Measurements from ENCODE around the gene AHCY.

Gene AHCY

DNA sequence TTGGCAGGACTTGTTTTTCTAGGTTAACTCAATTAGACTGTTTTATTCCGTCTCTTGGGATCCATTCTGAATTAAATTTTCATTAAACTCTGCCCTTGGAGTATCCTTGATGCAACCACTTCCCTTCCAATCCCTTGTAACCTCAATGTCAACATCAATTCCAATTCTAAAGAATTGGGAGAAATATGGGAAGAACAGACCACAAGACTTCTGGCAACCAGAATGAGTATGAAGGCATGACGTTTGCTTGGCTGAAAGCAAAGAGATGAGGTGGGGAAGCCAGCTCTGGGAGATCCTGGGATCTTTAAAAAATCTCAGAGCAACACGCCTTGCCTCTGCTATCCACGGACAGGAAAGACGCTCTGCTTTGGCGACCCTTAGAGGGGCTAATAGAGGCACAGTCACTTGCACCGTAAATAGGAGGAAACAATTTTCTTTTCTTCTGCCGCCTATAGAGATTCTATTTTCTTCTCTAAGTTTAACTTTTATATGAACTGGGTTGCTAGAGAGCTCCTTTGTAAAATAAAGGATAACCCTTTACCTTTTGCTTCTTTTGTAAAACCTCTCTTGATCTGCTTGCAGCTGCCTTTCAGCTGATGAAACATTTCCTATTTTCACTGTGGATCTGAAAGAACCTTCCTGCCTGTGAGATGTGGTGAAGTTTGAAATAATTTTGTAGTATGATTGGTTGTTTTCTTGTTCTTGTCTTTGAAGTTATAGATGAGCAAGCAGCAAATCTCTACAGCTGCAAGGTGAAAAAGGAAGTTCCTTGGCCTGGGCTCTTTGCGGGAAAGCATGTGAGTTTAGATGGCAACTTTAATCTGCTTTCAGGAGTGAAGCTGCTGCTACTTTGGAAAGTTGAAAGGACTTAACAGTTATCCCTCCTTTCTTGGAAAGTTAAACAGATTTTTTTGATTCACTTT lies 62.2 kb downstream of the AHCY start, which contains the start of gene ASIP:
Gene ASIP, plus strand, starts transcription at position 731 of the 923 bp plus-strand sequence. CDS start 18,952 bp downstream, outside the sequence.
- no peak for DNase-seq (ENCODE audit: low read depth)
- no peak within 1 kb of the TSS for H3K4me3 ChIP-seq (ENCODE audit: low read depth, low read length)
- TF ChIP-seq, protein P1, sequence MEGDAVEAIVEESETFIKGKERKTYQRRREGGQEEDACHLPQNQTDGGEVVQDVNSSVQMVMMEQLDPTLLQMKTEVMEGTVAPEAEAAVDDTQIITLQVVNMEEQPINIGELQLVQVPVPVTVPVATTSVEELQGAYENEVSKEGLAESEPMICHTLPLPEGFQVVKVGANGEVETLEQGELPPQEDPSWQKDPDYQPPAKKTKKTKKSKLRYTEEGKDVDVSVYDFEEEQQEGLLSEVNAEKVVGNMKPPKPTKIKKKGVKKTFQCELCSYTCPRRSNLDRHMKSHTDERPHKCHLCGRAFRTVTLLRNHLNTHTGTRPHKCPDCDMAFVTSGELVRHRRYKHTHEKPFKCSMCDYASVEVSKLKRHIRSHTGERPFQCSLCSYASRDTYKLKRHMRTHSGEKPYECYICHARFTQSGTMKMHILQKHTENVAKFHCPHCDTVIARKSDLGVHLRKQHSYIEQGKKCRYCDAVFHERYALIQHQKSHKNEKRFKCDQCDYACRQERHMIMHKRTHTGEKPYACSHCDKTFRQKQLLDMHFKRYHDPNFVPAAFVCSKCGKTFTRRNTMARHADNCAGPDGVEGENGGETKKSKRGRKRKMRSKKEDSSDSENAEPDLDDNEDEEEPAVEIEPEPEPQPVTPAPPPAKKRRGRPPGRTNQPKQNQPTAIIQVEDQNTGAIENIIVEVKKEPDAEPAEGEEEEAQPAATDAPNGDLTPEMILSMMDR (IDR thresholded peaks at IDR 0.05; ENCODE audit: control insufficient read depth, extremely low read depth, insufficient read depth), result no peak

DNA sequence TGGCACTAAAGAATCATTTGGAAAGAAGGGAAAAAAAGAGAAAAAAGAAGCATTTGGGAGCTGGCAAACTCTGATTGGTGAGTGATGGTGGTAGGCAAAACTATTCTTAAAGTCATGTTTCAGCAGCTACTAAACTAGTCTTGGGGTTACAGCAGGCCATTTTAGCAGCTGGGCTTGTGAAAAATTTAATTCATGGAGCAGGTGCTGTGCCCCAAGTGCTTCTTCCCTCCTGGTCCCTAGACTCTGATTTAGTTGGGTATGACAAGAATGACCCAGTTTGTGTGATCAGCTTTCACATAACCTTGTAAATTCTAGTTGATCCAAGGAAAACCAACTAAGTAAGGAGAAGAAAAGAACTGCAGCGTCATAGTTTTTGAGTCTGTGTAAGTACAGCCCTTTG lies 63.0 kb downstream of the AHCY start:
- TF ChIP-seq, protein P1 (IDR thresholded peaks at IDR 0.05; ENCODE audit: control insufficient read depth, extremely low read depth, insufficient read depth), result no peak
- H3K4me3 ChIP-seq (ENCODE audit: low read depth, low read length), result no peak overlapping the region
- no peak for DNase-seq (ENCODE audit: low read depth)

DNA sequence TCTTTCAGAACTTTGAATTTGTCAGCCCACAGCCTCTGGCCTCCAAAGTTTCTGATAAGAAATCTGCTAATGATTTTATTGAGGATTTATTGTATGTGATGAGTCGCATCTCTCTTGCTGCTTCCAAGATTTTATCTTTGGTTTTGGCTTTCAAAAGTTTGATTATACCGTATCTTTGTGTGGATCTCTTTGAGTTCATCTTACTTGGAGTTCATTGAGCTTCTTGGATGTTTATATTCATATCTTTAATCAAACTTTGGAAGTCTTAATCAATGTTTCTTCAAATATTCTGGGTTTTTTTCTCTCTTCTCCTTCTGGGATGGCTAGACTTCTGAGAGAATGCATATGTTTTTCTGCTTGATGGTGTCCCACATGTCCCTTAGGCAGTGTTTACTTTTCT lies 65.2 kb downstream of the AHCY start:
- H3K4me3 ChIP-seq (ENCODE audit: low read depth, low read length), result no peak overlapping the region
- TF ChIP-seq, protein P1 (IDR thresholded peaks at IDR 0.05; ENCODE audit: control insufficient read depth, extremely low read depth, insufficient read depth), result no peak
- no peak for DNase-seq (ENCODE audit: low read depth)

DNA sequence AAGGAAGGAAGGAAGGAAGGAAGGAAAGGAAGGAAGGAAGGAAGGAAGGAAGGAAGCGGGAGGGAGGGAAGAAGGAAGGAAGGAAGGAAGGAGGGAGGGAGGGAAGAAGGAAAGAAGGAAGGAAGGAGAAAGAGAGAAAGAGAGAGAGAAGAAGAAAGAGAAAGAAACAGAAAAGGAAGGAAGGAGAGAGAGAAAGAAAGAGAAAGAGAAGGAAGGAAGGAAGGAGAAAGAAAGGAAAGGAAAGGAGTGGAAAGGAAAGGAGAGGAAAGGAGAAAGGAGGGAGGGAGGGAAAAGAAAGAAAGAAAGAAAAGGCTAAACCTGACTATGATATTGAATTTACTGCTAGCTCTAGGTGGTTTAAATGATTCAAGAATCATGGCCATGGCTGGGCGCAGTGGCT lies 67.3 kb downstream of the AHCY start:
- TF ChIP-seq, protein P1 (IDR thresholded peaks at IDR 0.05; ENCODE audit: control insufficient read depth, extremely low read depth, insufficient read depth), result no peak
- no peak overlapping the region for H3K4me3 ChIP-seq (ENCODE audit: low read depth, low read length)
- DNase-seq (ENCODE audit: low read depth), result no peak

DNA sequence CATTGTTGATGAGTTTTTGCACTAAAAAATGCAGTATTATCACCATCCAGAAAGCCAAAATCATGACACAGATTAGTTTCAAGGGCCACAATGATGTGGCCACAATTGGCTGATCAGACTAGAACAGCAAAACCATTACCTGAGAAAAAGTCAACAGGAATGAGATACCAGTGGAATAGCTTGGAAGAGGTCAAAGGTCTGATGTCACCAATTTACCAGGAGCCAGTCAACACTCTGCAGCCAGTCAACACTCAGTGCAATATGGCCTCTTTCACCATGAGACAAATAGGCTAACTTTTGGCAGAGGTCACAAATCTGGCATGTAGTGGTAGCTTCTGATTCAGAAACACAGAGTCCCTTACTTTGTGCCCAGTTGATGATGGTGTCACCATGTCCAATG lies 69.5 kb downstream of the AHCY start:
- TF ChIP-seq, protein P1 (IDR thresholded peaks at IDR 0.05; ENCODE audit: control insufficient read depth, extremely low read depth, insufficient read depth), result no peak

DNA sequence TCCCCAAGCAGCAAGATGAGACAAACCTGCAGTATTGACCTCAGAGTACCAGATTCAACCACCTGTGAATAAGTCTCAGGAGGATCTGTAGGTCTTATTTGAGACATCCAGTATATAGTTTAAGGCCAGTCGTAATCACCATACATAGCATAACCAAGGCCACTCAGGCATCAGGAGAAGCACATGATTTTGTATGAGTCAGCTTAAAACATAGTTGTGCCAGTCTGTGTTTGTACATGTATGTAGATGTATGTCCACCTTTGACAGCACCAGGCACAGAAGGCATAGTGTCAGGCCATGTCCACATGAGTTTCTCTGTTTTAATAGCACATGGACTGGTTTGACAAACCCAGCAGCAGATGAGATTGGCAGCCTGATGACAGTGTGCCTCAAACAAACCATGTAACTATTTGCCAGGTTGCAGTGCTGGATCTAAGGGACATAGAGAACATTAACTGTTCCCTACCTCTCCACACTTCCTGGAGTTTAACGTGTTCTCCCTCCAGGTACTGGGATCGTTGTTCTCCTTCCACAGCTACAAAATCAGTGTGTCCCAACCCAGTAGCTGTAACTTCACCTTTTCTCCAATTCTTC lies 70.6 kb downstream of the AHCY start:
- TF ChIP-seq, protein P1 (IDR thresholded peaks at IDR 0.05; ENCODE audit: control insufficient read depth, extremely low read depth, insufficient read depth), result no peak
- DNase-seq (ENCODE audit: low read depth), result no peak

More for the DNA sequence above, 69.5 kb downstream of the AHCY start:
- DNase-seq (ENCODE audit: low read depth), result no peak
- H3K4me3 ChIP-seq (ENCODE audit: low read depth, low read length), result no peak overlapping the region

More for the DNA sequence above, 70.6 kb downstream of the AHCY start:
- H3K4me3 ChIP-seq (ENCODE audit: low read depth, low read length), result no peak overlapping the region

Measured in LNCaP clone FGC (cell line).